HL-60/S4 treated with retinoic acid at 250 ng/mL for 4 days and 3 days (cell line): ENCODE measurements around the gene ARID3A.
"Not testable (repeated sequence)": the region's sequence is repeated elsewhere in the genome, so short reads cannot be mapped to it uniquely, and the experiment has no call there.

Experiments
- in situ Hi-C: fragments of 300-500 bp; cut with MboI; formaldehyde crosslinking; loops from 2 replicates; pipeline ENCODE4 v1.7.0; 2022; ENCODE audit warnings: low sequenced_read_pairs

Gene ARID3A

GRCh38 chr19:945401-946252 is 19.8 kb downstream of the ARID3A start:
- in situ Hi-C loops: no loop called here

- in situ Hi-C loops: no loop called here
Observed at GRCh38 chr19:947090-947706, 21.4 kb downstream of the ARID3A start.

DNA sequence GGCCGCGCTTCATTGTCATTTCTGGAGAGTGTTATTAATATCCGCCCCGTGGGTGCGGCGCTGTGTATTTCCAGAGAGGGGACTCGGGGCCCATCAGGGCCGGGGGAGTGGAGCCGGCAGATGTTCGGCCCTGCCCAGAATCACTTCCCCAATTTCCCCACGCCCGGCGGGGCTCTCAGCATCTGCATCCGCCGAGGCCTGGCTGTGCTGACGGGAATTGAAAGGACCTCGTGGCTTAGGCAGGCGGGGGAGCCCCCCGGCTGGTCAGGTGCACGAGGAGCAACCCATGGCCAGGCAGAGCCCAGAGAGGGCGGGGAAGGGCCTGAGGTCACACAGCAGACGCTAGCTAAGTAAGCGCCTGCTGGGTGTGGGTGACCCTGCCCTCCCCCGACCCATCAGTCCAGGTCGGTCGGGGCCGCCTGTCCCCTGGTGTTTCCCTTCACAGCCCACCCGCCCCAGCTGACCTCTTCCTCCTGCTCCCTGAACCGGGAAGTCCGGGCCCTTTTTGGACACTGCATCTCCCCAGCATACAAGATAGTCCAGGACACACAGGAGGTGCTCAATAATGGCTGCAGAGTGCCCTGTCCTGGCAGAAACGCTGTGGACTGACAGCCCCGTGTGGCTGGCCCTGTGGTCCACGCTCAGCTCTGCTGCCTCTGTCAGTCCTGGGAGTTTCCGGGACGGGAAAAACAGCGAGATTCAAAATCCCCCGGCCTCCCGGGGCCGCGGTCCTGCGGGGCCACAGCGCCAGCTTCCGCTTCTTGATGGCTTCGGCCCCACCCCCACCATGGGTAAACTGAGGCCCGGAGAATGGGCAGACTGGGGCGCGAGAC is 22.1 kb downstream of the ARID3A start:
- in situ Hi-C loops: no loop called here

DNA sequence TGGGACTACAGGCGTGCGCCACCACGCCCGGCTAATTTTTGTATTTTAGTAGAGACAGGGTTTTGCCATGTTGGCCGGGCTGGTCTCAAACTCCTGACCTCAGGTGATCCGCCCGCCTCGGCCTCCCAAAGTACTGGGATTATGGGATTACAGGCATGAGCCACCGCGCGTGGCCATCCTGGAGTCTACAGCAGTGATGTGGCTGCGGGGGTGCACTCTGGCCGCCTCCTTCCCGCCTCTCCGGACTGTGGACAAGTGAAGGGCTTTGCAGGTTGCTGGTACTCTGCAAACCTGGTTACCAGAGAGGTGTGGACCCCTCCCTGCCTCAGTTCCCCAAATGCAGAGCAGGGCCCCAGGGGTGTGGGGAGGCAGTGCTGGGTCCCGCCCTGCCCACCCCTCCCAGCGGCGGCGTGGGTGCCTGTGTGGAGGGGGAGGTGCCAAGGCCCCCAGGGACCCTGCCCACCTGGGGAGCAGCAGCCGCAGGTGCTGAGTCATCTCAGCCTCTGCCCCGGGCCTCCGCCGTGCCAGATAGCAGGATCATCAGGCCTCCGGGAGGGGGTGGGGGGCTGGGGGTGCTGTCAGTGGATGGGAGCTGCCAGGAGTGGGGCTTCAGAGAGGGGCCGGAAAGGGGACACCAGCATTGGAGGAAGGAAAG is 23.1 kb downstream of the ARID3A start:
- in situ Hi-C loops: no loop called here

DNA sequence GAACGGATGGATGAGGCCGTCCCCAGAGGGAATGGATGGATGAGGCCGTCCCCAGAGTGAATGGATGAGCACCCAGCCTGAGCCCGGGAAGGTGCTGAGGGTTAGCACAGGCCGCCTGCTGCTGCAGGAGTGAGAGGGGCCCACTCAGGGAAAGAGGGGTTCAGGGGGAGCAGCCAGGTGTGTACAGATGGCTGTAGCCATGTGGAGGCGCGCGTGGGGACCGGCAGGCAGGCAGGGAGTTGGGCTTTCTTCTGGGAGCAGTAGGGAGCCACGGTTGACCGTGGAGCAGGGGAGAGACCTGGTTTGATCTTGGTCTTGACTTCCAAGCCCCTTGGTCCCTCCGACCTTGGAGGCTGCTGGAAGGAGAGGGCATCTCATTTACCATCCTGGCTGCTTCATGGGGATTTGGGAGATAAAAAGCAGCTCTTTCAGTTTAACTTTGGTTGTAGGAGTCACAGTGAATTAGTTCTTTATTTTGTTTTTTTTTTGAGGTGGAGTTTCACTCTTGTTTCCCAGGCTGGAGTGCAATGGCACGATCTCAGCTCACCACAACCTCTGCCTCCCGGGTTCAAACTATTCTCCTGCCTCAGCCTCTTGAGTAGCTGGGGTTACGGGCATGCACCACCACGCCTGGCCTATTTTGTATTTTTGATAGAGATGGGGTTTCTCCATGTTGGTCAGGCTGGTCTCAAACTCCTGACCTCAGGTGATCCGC is 24.7 kb downstream of the ARID3A start:
- in situ Hi-C loops: no loop called here

DNA sequence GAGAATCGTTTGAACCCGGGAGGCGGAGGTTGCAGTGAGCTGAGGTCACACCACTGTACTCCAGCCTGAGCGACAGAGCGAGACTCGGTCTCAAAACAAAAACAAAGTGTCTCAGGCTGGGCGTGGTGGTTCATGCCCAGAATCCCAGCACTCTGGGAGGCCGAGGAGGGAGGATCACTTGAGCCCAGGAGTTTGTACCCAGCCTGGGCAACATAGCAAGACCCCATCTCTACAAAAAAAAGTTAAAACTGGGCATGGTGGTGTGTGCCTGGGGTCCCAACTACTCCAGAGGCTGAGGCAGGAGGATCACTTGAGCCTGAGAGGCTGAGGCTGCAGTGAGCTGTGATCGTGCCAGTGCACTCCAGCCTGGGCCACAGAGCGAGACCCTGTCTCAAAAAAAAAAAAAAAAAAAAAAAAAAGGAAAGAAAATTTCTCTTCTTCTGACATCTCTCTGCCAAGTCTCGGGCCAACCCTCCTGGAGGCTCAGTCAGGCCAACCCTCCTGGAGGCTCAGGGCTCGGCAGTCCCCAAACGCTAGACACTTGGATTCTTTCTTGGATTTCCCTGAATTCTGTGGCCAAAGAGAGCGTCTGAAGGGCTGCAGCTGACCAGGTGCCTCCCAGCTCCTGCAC is 26.3 kb downstream of the ARID3A start:
- in situ Hi-C loops: no loop called here

- in situ Hi-C loops: no loop called here
Observed at GRCh38 chr19:952680-953444, 27.0 kb downstream of the ARID3A start.

GRCh38 chr19:953445-954271 is 27.8 kb downstream of the ARID3A start:
- in situ Hi-C loops: no loop called here

DNA sequence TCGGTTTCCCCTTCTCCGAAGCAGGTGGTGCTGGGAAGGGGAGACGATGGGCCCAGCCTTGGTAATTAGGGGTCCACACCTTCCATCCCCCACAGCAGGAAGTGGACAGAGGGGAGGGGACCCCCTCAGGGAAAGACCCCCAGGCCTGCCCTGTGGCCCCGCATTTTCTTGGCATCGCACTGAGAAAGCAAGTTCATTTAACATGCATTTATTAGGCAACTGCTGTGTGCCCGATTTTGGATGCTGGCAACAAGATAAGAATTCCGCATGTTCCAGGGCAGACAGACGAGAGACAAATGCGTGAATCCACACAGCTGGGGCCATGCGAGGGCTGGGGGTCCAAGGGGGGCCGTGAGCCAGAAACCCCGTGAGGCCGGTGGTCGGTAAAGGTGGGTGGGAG is 28.4 kb downstream of the ARID3A start:
- in situ Hi-C loops: no loop called here

DNA sequence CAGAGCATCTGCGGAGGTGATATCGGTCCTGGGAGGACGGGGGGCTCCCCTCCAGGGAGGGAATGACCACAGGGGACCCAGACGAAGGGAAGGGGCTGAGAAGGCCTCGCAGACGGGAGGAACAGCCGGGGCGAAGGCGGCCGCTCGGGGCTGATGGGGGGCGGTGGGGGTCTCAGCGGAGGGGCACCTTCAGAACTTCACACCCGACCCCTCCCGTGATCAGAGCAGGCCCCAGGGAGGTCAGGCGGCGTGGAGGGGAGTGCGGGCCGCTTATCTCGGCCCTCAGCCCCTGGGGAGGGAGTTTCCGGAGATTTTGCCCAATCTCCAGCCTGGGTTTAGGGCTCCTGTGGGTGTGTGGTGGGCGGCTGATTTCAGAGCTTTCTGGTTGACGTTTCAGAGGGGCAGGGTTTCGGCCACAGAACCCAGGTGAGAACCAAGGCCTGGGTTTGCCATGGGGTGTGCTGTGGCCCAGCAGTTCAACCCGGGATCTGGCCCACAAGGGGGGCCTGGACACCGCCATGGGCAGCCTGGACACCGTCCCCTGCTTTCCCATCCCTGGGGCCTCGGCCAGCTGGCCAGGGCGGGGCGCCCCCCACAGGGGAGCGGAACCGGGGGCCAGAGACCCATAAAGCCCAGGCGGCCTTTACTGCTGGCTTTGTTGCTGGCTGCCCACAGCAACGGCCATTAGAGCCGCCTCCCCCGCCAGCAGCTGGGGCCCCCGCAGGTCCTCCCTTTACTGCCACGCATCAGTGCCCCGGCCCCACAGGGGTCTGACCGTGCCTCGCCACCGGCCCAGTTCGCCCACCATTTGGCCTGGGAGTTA is 29.0 kb downstream of the ARID3A start:
- in situ Hi-C loops: no loop called here

GRCh38 chr19:955803-956765 is 30.2 kb downstream of the ARID3A start:
- in situ Hi-C loops: no loop called here

- in situ Hi-C loops: no loop called here
Observed at GRCh38 chr19:956766-957440, 31.1 kb downstream of the ARID3A start.

- in situ Hi-C loops: not testable (repeated sequence)
Observed at GRCh38 chr19:957578-957977, 31.7 kb downstream of the ARID3A start.

- in situ Hi-C loops: no loop called here
Observed at GRCh38 chr19:958967-959855, 33.4 kb downstream of the ARID3A start.

DNA sequence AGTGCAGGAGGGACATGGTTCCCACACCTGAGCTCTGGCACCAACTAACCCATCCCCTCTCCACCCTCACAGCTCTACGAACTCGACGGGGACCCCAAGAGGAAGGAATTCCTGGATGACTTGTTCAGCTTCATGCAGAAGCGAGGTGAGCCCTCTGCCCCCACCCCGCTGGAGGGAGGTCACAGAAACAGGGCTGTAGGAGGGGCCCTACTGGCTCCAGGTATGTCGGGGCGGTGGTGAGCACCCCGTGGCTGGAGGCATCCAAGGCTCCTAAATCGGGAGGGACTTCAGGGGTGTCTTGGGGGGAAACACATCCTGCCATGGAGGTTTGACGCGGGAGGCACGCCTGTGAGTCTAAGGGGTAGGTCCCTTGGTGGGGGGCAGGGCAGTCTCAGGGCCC is 34.2 kb downstream of the ARID3A start:
- in situ Hi-C loops: no loop called here
